ENCODE measurements around the gene ABCA1. TPM values are rescaled to one million over a fixed set of nuclear protein-coding genes. Genes with fewer than 3 reads are reported as not detected.
A peak's percentile ranks its signal among the peaks of the same experiment; 100 is the strongest.
"Not testable (repeated sequence)": the region's sequence is repeated elsewhere in the genome, so short reads cannot be mapped to it uniquely, and the experiment has no call there.

The ABCA1 gene
- total RNA-seq, 4 donors from 2014 or later = 18.3 to 59.8 (median 35.0) TPM

GRCh38 chr9:104856413-104856941 lies 71.5 kb downstream of the ABCA1 start:
- TF ChIP-seq CTCF (IDR thresholded peaks at IDR 0.05) (no peak), POLR2A (IDR thresholded peaks at IDR 0.05) (no peak)
- 75 to 80% methylated on average over 5 of the region's 5 CpGs for WGBS, 2 donors
- no peak overlapping the region for H3K4me3 ChIP-seq (replicated peaks in 1 of 3)
- H3K9me3 ChIP-seq = no peaks in the 10 kb centered on the region
- intact Hi-C loops (cut with DNase I) = no loop called here
- peaks cover 0 to 8% of the 10 kb centered on the region in 2 donors for H3K36me3 ChIP-seq
- DNase-seq = no peak
- peak overlapping the region in 1 of 3 donors; percentile 61 for H3K27ac ChIP-seq
- H3K4me1 ChIP-seq = peaks cover 37 to 46% of the 10 kb centered on the region in 2 donors
- H3K27me3 ChIP-seq = no peaks in the 10 kb centered on the region

- H3K9me3 ChIP-seq = no peaks in the 10 kb centered on the region
- H3K36me3 ChIP-seq = peaks cover 0 to 8% of the 10 kb centered on the region in 2 donors
- DNase-seq = no peak
- intact Hi-C loops (cut with DNase I) = no loop called here
- 86 to 89% methylated on average over 3 of the region's 3 CpGs for WGBS, 2 donors
- no peak overlapping the region for H3K27ac ChIP-seq
- peaks cover 37 to 46% of the 10 kb centered on the region in 2 donors for H3K4me1 ChIP-seq
- no peaks in the 10 kb centered on the region for H3K27me3 ChIP-seq
- no peak for TF ChIP-seq CTCF (IDR thresholded peaks at IDR 0.05)
- H3K4me3 ChIP-seq (replicated peaks in 1 of 3) = no peak overlapping the region
Measured at GRCh38 chr9:104855807-104856206, 72.1 kb downstream of the ABCA1 start.

- H3K4me3 ChIP-seq (replicated peaks in 1 of 3); H3K27ac ChIP-seq; H3K9me3 ChIP-seq; H3K27me3 ChIP-seq; intact Hi-C loops (cut with DNase I); H3K36me3 ChIP-seq; DNase-seq: not testable (repeated sequence)
- H3K4me1 ChIP-seq = peaks cover 37 to 45% of the 10 kb centered on the region in 2 donors
- WGBS, 2 donors = 88 to 93% methylated on average over 7 of the region's 7 CpGs
Measured at GRCh38 chr9:104855258-104855657, 72.7 kb downstream of the ABCA1 start.

- Histone ChIP-seq H3K27me3 (no peaks in the 10 kb centered on the region), H3K4me3 (replicated peaks in 1 of 3) (no peak overlapping the region), H3K27ac (no peak overlapping the region), H3K9me3 (no peaks in the 10 kb centered on the region), H3K4me1 (peaks cover 35 to 39% of the 10 kb centered on the region in 2 donors), H3K36me3 (peaks cover 0 to 8% of the 10 kb centered on the region in 2 donors)
- WGBS, 2 donors = 100% methylated on average over 1 of the region's 1 CpG
- DNase-seq = no peak
- TF ChIP-seq POLR2A (IDR thresholded peaks at IDR 0.05) (no peak), CTCF (IDR thresholded peaks at IDR 0.05) (no peak)
- intact Hi-C loops (cut with DNase I) = no loop called here
Measured at GRCh38 chr9:104854613-104855012, 73.3 kb downstream of the ABCA1 start.

GRCh38 chr9:104853683-104854082 lies 74.3 kb downstream of the ABCA1 start:
- H3K4me3 ChIP-seq (replicated peaks in 1 of 3) = no peak overlapping the region
- peaks cover 26 to 29% of the 10 kb centered on the region in 2 donors for H3K4me1 ChIP-seq
- no peaks in the 10 kb centered on the region for H3K9me3 ChIP-seq
- no peak for TF ChIP-seq CTCF (IDR thresholded peaks at IDR 0.05)
- TF ChIP-seq POLR2A (IDR thresholded peaks at IDR 0.05) = no peak
- intact Hi-C loops (cut with DNase I) = no loop called here
- H3K27me3 ChIP-seq = no peaks in the 10 kb centered on the region
- no peak for DNase-seq
- no peak overlapping the region for H3K27ac ChIP-seq
- peaks cover 0 to 8% of the 10 kb centered on the region in 2 donors for H3K36me3 ChIP-seq

- H3K27me3 ChIP-seq = no peaks in the 10 kb centered on the region
- no peak for DNase-seq
- no peaks in the 10 kb centered on the region for H3K9me3 ChIP-seq
- no peak overlapping the region for H3K27ac ChIP-seq
- H3K36me3 ChIP-seq = peaks cover 0 to 8% of the 10 kb centered on the region in 2 donors
- intact Hi-C loops (cut with DNase I) = no loop called here
- TF ChIP-seq POLR2A (IDR thresholded peaks at IDR 0.05) = no peak
- no peak for TF ChIP-seq CTCF (IDR thresholded peaks at IDR 0.05)
- WGBS, 2 donors = 75 to 76% methylated on average over 4 of the region's 4 CpGs
- H3K4me3 ChIP-seq (replicated peaks in 1 of 3) = no peak overlapping the region
- peaks cover 23 to 25% of the 10 kb centered on the region in 2 donors for H3K4me1 ChIP-seq
Measured at GRCh38 chr9:104853159-104853558, 74.8 kb downstream of the ABCA1 start.
